Measurements from ENCODE around the gene CCNI.

- no peak for TF ChIP-seq CTCF (IDR thresholded peaks at IDR 0.05)
- no peak for TF ChIP-seq POLR2AphosphoS5 (IDR thresholded peaks at IDR 0.05; ENCODE audit: insufficient read depth in 1 of 2, low read depth in 1 of 2)
- TF ChIP-seq POLR2A (IDR thresholded peaks at IDR 0.05): no peak
These were observed 34.9 kb upstream of the CCNI start for GRCh38 chr4:77110730-77111129.
